ENCODE data around the gene DCPS.
"Not testable (repeated sequence)": the region's sequence is repeated elsewhere in the genome, so short reads cannot be mapped to it uniquely, and the experiment has no call there.

Gene DCPS

GRCh38 chr11:126375726-126376125 lies 71.9 kb downstream of the DCPS start:
- intact Hi-C loops (cut with DNase I; ENCODE audit: low total_unique reads) = no loop called here
- peaks cover 0 to 6% (median 2%) of the 10 kb centered on the region in 4 donors for H3K4me1 ChIP-seq

GRCh38 chr11:126378763-126379162 lies 74.9 kb downstream of the DCPS start:
- H3K4me3 ChIP-seq = no peak overlapping the region
- no peak for DNase-seq
- H3K4me1 ChIP-seq = peaks cover 0 to 10% (median 0%) of the 10 kb centered on the region in 4 donors
- H3K36me3 ChIP-seq = no peaks in the 10 kb centered on the region
- H3K9me3 ChIP-seq = no peaks in the 10 kb centered on the region
- intact Hi-C loops (cut with DNase I; ENCODE audit: low total_unique reads) = no loop called here
- TF ChIP-seq, protein P1, sequence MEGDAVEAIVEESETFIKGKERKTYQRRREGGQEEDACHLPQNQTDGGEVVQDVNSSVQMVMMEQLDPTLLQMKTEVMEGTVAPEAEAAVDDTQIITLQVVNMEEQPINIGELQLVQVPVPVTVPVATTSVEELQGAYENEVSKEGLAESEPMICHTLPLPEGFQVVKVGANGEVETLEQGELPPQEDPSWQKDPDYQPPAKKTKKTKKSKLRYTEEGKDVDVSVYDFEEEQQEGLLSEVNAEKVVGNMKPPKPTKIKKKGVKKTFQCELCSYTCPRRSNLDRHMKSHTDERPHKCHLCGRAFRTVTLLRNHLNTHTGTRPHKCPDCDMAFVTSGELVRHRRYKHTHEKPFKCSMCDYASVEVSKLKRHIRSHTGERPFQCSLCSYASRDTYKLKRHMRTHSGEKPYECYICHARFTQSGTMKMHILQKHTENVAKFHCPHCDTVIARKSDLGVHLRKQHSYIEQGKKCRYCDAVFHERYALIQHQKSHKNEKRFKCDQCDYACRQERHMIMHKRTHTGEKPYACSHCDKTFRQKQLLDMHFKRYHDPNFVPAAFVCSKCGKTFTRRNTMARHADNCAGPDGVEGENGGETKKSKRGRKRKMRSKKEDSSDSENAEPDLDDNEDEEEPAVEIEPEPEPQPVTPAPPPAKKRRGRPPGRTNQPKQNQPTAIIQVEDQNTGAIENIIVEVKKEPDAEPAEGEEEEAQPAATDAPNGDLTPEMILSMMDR (IDR thresholded peaks at IDR 0.05) = no peak
- no peak overlapping the region for H3K27ac ChIP-seq
- no peaks in the 10 kb centered on the region for H3K27me3 ChIP-seq

More at GRCh38 chr11:126375726-126376125, 71.9 kb downstream of the DCPS start:
- Histone ChIP-seq H3K27me3 (no peaks in the 10 kb centered on the region), H3K9me3 (no peaks in the 10 kb centered on the region), H3K27ac (no peak overlapping the region), H3K36me3 (no peaks in the 10 kb centered on the region), H3K4me3 (no peak overlapping the region)
- DNase-seq = no peak
- TF ChIP-seq, protein P1 (IDR thresholded peaks at IDR 0.05) = no peak

DNA sequence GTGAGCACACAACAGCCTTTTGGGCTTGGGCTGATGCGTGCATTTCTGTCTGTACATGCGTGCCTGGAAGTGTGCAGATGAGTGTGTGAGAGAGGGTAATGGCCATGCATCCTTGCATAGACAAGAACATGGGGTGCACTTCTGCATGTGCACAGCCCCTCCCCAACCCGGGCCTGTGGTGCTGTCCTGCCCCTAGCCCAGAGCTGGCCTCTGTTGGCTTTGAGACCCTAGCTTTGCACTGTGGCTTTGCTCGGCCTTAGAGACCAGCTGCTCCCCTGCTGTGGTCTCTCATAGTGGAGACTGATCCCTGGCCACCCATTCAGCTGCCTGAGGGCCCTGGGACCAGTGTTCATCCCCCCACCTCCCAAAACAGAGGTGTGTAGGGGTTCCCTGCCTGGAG lies 77.0 kb downstream of the DCPS start:
- H3K27ac ChIP-seq = no peak overlapping the region
- H3K9me3 ChIP-seq = no peaks in the 10 kb centered on the region
- DNase-seq = peak in 1 of 2 donors; percentile 39
- no peak overlapping the region for H3K4me3 ChIP-seq
- no peaks in the 10 kb centered on the region for H3K36me3 ChIP-seq
- no peaks in the 10 kb centered on the region for H3K27me3 ChIP-seq
- peaks cover 0 to 13% (median 1%) of the 10 kb centered on the region in 4 donors for H3K4me1 ChIP-seq
- TF ChIP-seq, protein P1 (IDR thresholded peaks at IDR 0.05) = no peak
- intact Hi-C loops (cut with DNase I; ENCODE audit: low total_unique reads) = no loop called here

DNA sequence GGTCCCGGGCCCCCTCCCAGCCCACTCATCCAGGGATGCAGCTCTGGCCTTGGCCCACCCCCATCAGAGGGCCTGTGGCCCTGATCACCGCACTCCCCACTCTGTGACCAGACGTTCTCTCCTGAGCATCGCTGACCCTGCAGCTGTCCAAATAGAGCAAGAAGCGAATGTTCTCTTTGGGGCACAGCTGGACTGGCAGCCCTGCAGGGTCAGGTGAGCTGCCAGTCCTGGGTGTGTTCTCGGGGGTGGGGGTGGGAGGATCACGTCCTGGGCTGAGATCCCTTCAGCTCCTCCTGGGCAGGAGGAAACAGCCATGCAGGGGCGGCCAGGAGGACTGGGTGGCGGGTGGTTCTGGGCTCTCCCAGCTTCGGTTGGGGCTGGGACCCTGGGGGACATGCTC lies 78.1 kb downstream of the DCPS start:
- H3K4me1 ChIP-seq = peaks cover 0 to 24% (median 8%) of the 10 kb centered on the region in 4 donors
- H3K36me3 ChIP-seq; H3K27me3 ChIP-seq; H3K27ac ChIP-seq; H3K4me3 ChIP-seq; H3K9me3 ChIP-seq; intact Hi-C loops (cut with DNase I; ENCODE audit: low total_unique reads): not testable (repeated sequence)
- peak in 1 of 2 donors; percentile 12 for DNase-seq

- H3K27me3 ChIP-seq; H3K9me3 ChIP-seq; H3K4me3 ChIP-seq; H3K27ac ChIP-seq; intact Hi-C loops (cut with DNase I; ENCODE audit: low total_unique reads); H3K36me3 ChIP-seq: not testable (repeated sequence)
- H3K4me1 ChIP-seq = peaks cover 0 to 27% (median 8%) of the 10 kb centered on the region in 4 donors
- DNase-seq = peak in 1 of 2 donors; percentile 53
Measured at GRCh38 chr11:126382641-126383040, 78.8 kb downstream of the DCPS start.

DNA sequence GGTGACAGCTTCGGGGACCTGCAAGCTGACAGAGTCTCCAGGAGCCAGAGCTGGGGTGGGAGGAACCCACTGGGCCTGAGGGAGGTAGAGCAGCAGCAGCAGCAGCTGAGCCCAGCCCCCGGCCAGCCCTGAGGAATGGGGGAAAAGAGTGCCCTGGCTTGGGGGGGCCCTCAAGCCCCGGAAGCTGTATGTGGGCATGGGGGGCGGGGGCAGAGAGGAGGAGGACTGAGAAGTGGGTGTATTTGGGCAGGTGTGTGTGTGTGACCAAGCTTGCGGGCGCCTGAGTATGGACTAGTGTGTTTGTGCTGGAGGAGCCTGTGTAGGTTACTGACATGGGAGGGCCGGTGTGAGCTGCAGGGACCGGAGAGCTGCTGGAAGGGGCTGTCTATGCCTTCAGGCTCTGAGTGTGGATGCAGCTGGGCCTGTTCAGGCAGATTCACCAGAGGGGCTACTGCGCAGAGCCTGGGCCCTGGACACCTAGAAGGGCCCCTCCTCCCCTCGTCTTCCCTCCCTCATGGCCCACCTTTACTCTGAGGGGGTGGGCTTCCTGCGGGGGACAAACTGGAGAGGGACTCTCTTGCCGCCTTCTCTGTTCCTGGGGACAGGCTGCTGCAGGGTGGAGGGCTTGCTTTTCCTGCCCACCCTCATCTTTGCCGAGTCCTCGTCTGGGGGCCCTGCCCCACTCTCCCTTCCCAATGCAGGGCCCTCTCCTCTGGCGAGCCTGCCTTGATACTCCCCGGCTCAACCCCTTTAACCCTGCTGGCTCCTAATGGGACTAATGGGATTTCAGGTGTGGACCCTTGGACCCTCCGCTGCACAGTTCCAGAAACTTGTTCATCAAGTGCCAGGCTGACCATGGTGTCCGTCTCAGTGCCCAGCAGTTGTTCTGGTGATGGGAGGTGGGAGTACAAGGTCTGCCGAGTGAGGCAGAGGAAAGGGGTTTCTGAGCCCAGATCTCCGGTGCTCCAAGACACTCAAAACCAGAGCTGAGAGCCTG lies 79.8 kb downstream of the DCPS start:
- H3K4me1 ChIP-seq = peaks cover 0 to 27% (median 8%) of the 10 kb centered on the region in 4 donors

More for the DNA sequence above, 79.8 kb downstream of the DCPS start:
- H3K9me3 ChIP-seq = no peaks in the 10 kb centered on the region
- no peak overlapping the region for H3K27ac ChIP-seq
- H3K27me3 ChIP-seq = no peaks in the 10 kb centered on the region
- TF ChIP-seq, protein P1 (IDR thresholded peaks at IDR 0.05) = no peak
- peak in 1 of 2 donors; percentile 50 for DNase-seq
- H3K36me3 ChIP-seq = no peaks in the 10 kb centered on the region
- H3K4me3 ChIP-seq = no peak overlapping the region
- intact Hi-C loops (cut with DNase I; ENCODE audit: low total_unique reads) = no loop called here
